OCI-LY1 (cell line): ENCODE measurements around the gene VIPR2.

Experiments used
- H2AFZ ChIP-seq: fragments of 200-600 bp; sonication (generic), shearing (Covaris generic); 2 replicates; pipeline ENCODE4 v1.6.0; 2014; ENCODE audit warnings: antibody characterized with exemption, mild to moderate bottlenecking, low read length
- H3F3A ChIP-seq: fragments of 200-600 bp; sonication (generic), shearing (Covaris generic); 2 replicates; pipeline ENCODE4 v1.6.0; 2014; ENCODE audit warnings: mild to moderate bottlenecking, antibody characterized with exemption, low read length, moderate library complexity; ENCODE audit not compliant: insufficient read depth
- H3K27ac ChIP-seq: fragments of 200-600 bp; sonication (generic); 2 replicates; pipeline ENCODE4 v1.5.1; 2014; ENCODE audit warnings: low read length, mixed run types, mild to moderate bottlenecking, low read depth; ENCODE audit not compliant: poor library complexity, severe bottlenecking
- H3K27me3 ChIP-seq: fragments of 200-600 bp; sonication (generic); 2 replicates; pipeline ENCODE4 v1.6.0; 2014; ENCODE audit warnings: antibody characterized with exemption, mild to moderate bottlenecking, low read length, moderate library complexity; ENCODE audit not compliant: insufficient read depth
- H3K36me3 ChIP-seq: fragments of 200-600 bp; sonication (generic); 2 replicates; pipeline ENCODE4 v1.6.1; 2014; ENCODE audit warnings: mild to moderate bottlenecking, antibody characterized with exemption, low read length, moderate library complexity, mixed read lengths; ENCODE audit not compliant: insufficient read depth
- H3K4me1 ChIP-seq: fragments of 200-600 bp; sonication (generic); 2 replicates; pipeline ENCODE4 v1.5.1; 2014; ENCODE audit warnings: mild to moderate bottlenecking, low read length, moderate library complexity; ENCODE audit not compliant: insufficient read depth, severe bottlenecking
- H3K4me2 ChIP-seq: fragments of 200-600 bp; sonication (generic), shearing (Covaris generic); 2 replicates; pipeline ENCODE4 v1.6.1; 2014; ENCODE audit warnings: low read length
- H3K4me3 ChIP-seq: fragments of 200-600 bp; sonication (generic); 2 replicates; pipeline ENCODE4 v1.5.1; 2014; ENCODE audit warnings: low read length, low read depth, mild to moderate bottlenecking, mixed read lengths; ENCODE audit not compliant: poor library complexity, severe bottlenecking
- H3K79me2 ChIP-seq: fragments of 200-600 bp; shearing (Covaris generic); 2 replicates; pipeline ENCODE4 v1.6.1; 2016; ENCODE audit warnings: mixed run types, low read length, mixed read lengths; ENCODE audit not compliant: insufficient read depth
- H3K9ac ChIP-seq: fragments of 200-600 bp; sonication (generic), shearing (Covaris generic); 2 replicates; pipeline ENCODE4 v1.6.1; 2014; ENCODE audit warnings: mild to moderate bottlenecking, low read length, mixed read lengths
- H3K9me2 ChIP-seq: fragments of 200-600 bp; sonication (generic), shearing (Covaris generic); 2 replicates; pipeline ENCODE4 v1.6.1; 2014; ENCODE audit warnings: low read depth, mild to moderate bottlenecking, low read length, mixed read lengths
- H3K9me3 ChIP-seq: fragments of 200-600 bp; shearing (Covaris generic); 2 replicates; pipeline ENCODE4 v1.6.1; 2014; ENCODE audit warnings: low read length, mixed read lengths
- H4K20me1 ChIP-seq: fragments of 200-600 bp; sonication (generic), shearing (Covaris generic); 2 replicates; pipeline ENCODE4 v1.6.0; 2016; ENCODE audit warnings: mild to moderate bottlenecking, low read length; ENCODE audit not compliant: insufficient read depth
- CTCF ChIP-seq: fragments of 200-600 bp; sonication (generic), shearing (Covaris generic); IDR thresholded peaks from 2 replicates; pipeline ENCODE4 v1.5.1; 2017; ENCODE audit warnings: mild to moderate bottlenecking, antibody characterized with exemption, low read length, moderate library complexity, mixed read lengths
- EZH2 ChIP-seq: fragments of 200-600 bp; sonication (generic), shearing (Covaris generic); IDR thresholded peaks from 2 replicates; pipeline ENCODE4 v1.8.0; 2017; ENCODE audit warnings: borderline replicate concordance, mixed run types, mild to moderate bottlenecking, antibody characterized with exemption, low read length, moderate library complexity, mixed read lengths

Gene VIPR2

GRCh38 chr7:158992759-158993158 lies 151.9 kb downstream of the VIPR2 start:
- no peaks in the 10 kb centered on the region for H3K36me3 ChIP-seq
- H2AFZ ChIP-seq = no peak overlapping the region
- no peaks in the 10 kb centered on the region; the same call in 1 of the 2 replicates for H3K27me3 ChIP-seq
- no peaks in the 10 kb centered on the region for H3K9me3 ChIP-seq
- H3K4me1 ChIP-seq = no peaks in the 10 kb centered on the region
- no peak overlapping the region for H3K4me2 ChIP-seq
- no peaks in the 10 kb centered on the region for H3F3A ChIP-seq
- H3K79me2 ChIP-seq = no peaks in the 10 kb centered on the region
- no peak overlapping the region for H3K9ac ChIP-seq
- no peak overlapping the region for H3K4me3 ChIP-seq
- no peaks in the 10 kb centered on the region for H3K9me2 ChIP-seq
- H4K20me1 ChIP-seq = no peaks in the 10 kb centered on the region
- H3K27ac ChIP-seq = no peak overlapping the region
- TF ChIP-seq CTCF = no peak
- TF ChIP-seq EZH2 = no peak

- H3K9me2 ChIP-seq = no peaks in the 10 kb centered on the region
- H3K36me3 ChIP-seq = no peaks in the 10 kb centered on the region
- TF ChIP-seq CTCF (no peak), EZH2 (no peak)
- H3F3A ChIP-seq = no peaks in the 10 kb centered on the region
- no peak overlapping the region for H2AFZ ChIP-seq
- H3K27ac ChIP-seq = no peak overlapping the region
- no peaks in the 10 kb centered on the region; the same call in 1 of the 2 replicates for H3K27me3 ChIP-seq
- H4K20me1 ChIP-seq = no peaks in the 10 kb centered on the region
- no peak overlapping the region for H3K9ac ChIP-seq
- H3K4me3 ChIP-seq = no peak overlapping the region
- H3K4me2 ChIP-seq = no peak overlapping the region
- H3K9me3 ChIP-seq = no peaks in the 10 kb centered on the region
- H3K4me1 ChIP-seq = no peaks in the 10 kb centered on the region
- no peaks in the 10 kb centered on the region for H3K79me2 ChIP-seq
Measured at GRCh38 chr7:158991824-158992621, 152.6 kb downstream of the VIPR2 start.

GRCh38 chr7:158988996-158989395 lies 155.7 kb downstream of the VIPR2 start:
- Histone ChIP-seq H3K9me3 (peaks cover 4% of the 10 kb centered on the region; the same call in 1 of the 2 replicates), H4K20me1 (no peaks in the 10 kb centered on the region), H3K79me2 (no peaks in the 10 kb centered on the region), H3K4me1 (no peaks in the 10 kb centered on the region), H3K27me3 (no peaks in the 10 kb centered on the region; the same call in 1 of the 2 replicates), H3K36me3 (no peaks in the 10 kb centered on the region), H3K9ac (no peak overlapping the region), H3K4me2 (no peak overlapping the region), H3K9me2 (no peaks in the 10 kb centered on the region), H2AFZ (no peak overlapping the region), H3K4me3 (no peak overlapping the region), H3F3A (no peaks in the 10 kb centered on the region), H3K27ac (no peak overlapping the region)
- TF ChIP-seq EZH2 = no peak
- TF ChIP-seq CTCF = no peak
